GDM1 (cell line): ENCODE measurements around the gene DHRSX.
"Not testable (repeated sequence)": the region's sequence is repeated elsewhere in the genome, so short reads cannot be mapped to it uniquely, and the experiment has no call there.

Experiments
- DNase-seq: peaks from one replicate; lab custom pipeline; 2025; lab: John Stamatoyannopoulos, UW

The DHRSX gene

DNA sequence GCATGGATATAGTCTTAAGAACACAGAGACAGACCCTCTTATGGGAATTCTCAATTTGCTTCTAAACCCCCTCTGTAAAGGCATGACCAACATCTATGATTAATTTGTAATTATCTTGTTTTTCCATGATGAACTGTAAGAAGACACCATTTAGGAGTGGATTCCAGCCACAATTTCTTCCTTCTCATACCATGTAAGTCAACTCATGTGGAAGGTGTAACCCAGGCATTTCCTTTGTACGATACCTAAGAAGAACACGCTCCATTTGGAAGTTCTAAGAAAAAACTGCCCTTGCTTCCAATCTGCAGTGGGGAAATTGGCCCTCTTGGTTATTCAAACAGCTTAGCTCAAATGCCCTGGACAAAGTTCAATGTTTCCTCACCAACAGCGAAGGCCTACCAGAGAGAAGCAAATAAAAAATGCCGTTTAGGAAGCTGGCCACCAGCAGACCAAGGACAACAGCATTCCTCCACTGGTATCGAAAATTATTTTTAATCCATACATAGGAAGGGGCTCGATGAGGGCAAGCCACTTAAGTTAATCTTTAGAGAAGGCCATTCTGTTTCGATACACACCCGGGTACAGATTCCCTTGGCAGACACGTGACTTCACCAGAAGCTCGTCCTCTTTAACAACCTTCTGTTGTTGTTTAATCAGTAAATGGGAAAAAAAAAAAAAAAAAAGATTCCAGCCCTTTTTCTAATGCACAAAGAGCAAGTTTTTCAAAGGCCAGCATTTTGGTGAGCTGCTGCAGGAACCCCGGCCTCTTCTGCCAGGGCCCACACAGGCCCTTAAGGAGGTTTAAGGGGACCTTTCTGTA is 2.6 kb downstream of the DHRSX start:
- no peak for DNase-seq

- DNase-seq, result no peak
Observed at GRCh38 chrX:2495595-2495994, 5.2 kb downstream of the DHRSX start.

- DNase-seq, result no peak
Observed at GRCh38 chrX:2492531-2493218, 8.1 kb downstream of the DHRSX start.

- no peak for DNase-seq
Observed at GRCh38 chrX:2490634-2491033, 10.1 kb downstream of the DHRSX start.

GRCh38 chrX:2489446-2490445 is 11.0 kb downstream of the DHRSX start:
- DNase-seq, result no peak

DNA sequence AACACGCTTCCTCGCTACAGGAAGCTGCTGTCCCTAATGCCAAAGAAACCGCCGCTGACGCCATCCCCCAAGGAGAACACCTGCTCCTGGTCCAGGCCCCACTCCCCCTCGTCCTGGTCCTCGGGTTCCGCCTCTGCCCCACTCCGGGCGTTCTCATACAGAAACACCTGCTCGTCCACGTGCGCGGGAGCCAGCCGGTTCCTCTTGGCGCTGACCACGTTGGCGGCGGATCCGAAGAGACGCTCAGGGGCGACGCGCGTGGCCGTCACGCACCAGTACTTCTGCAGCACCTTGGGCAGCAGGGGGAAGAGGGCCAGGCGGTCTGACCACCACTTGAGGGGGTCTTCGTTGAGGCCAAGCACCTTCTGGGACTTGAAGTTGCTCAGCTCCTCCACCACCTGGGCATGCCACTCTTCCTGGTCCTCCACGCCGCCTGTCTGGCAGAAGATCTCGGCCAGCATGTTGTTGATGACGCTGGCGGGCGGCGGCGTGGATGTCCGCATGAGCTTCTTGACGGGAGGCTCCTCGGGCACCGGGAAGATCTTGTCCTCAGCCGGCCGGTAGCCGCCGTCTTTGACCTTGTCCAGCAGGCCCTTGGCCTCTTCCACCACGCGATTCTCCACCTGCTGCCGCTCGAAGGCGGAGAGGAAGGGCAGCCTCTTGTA is 12.0 kb downstream of the DHRSX start:
- no peak for DNase-seq

- DNase-seq, result no peak
Observed at GRCh38 chrX:2487366-2487765, 13.4 kb downstream of the DHRSX start.

GRCh38 chrX:2486476-2487133 is 14.2 kb downstream of the DHRSX start:
- no peak for DNase-seq

GRCh38 chrX:2485789-2486345 is 14.9 kb downstream of the DHRSX start:
- DNase-seq, result no peak

DNA sequence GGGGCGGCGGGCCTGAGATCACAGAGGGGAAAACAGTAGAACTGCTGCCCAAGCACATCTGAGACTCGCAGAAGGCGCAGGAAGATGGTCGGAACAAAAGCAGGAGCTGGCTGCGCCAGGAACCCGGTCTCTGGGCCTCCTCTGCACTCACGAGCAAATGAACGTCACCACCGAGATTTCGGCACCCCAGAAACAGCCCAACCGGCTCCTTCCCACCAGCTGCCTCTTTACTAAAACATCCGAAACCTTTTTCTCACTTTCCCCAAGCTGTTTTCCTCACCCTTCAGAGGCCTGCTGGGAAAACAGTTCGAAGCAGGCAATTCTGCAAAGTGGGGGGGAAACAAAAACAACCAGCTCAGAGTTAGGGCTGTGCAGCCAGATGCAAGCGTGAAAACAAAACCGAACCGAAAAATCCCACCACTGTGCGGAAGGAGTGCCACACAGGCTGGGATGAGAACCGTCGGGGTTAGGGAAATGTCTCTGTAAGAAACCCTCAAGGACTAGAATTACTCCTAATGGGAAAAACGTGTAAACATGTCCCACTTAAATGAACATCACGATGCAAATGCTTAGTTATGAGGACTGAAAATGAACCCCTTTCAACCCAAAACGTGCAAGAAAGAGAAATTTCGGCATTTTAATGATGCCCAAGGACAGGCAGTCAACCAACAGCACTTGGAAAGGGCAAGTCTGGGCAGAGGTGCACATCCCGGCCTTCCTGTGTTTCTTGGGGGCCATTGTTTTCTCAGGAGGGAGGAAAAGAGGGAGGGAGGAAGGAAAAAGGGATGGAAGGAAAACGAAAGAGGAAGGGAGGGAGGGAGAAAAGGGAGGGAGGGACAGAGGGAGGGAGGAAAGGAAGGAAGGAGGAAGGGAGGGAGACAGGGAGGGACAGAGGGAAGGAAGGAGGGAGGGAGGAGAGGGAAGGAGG is 15.8 kb downstream of the DHRSX start:
- no peak for DNase-seq

DNA sequence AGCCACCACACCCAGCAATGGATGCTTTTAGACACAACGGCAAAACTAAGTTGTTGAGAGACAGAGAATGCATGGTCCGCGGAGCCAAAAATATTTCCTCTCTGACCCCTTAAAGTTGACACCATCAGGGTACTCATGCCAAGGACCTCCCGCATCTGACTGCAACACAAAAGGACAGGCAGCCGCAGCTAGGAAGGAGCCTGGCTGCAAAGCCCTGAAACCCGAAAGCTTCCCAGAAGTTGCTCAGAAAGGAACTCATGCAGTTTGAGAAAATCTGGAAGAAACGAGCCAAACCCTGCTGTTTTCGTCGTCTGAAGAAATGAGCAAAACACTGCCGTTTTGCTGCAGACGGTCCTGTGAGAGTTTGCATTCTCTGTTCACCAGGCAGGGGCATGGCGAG is 16.5 kb downstream of the DHRSX start:
- no peak for DNase-seq

DNA sequence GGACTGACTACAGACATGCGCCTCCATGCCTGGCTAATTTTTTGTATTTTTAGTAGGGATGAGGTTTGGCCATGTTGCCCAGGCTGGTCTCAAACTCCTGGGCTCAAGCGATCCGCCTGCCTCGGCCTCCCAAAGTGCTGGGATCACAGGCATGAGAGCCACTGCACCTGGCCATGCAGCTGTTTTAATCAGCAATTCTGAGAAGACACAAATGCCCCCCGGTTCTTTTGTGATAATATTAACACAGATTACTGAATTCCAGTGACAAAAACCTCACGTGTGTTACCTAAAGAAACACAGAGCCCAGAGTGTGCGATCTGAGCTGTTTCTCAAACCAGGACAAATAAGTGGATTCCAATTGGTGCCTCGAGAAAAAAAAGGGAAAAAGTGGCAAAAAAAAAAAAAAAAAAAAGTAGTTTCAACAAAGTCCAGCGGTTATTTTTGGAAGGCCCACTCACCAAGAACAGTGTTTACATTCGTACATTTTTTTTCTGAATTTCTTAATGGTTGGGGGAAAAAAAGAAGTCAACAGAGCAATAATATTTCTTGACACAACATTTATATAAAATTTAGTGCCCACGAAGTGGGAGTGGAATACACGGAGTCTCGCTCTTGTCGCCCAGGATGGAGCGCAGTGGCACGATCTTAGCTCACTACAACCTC is 17.2 kb downstream of the DHRSX start:
- no peak for DNase-seq

DNA sequence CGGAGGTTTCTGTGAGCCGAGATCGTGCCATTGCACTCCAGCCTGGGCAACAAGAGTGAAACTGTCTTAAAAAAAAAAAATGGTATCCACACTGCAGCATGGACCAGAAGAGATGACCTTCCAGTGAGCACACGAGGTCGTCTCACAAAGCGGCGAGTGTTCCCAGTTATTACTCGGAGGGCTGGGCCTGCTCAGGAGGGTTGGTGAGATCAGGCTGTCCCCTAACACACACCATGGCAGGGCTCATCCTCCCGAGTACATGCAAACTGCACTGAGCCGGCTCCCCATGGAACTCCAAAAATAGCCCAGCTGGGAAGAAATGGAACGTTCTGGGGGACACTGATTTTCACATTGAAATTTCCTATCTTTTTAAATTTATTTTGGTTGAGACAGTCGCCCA is 19.2 kb downstream of the DHRSX start:
- DNase-seq, result not testable (repeated sequence)

GRCh38 chrX:2479982-2480381 is 20.8 kb downstream of the DHRSX start:
- not testable (repeated sequence) for DNase-seq

GRCh38 chrX:2479420-2479780 is 21.4 kb downstream of the DHRSX start:
- no peak for DNase-seq

GRCh38 chrX:2478546-2479419 is 22.0 kb downstream of the DHRSX start:
- DNase-seq, result no peak

- DNase-seq, result not testable (repeated sequence)
Observed at GRCh38 chrX:2477313-2477712, 23.5 kb downstream of the DHRSX start.
